ENCODE data around the gene F2R.
"Not testable (repeated sequence)": the region's sequence is repeated elsewhere in the genome, so short reads cannot be mapped to it uniquely, and the experiment has no call there.

The F2R gene

DNA sequence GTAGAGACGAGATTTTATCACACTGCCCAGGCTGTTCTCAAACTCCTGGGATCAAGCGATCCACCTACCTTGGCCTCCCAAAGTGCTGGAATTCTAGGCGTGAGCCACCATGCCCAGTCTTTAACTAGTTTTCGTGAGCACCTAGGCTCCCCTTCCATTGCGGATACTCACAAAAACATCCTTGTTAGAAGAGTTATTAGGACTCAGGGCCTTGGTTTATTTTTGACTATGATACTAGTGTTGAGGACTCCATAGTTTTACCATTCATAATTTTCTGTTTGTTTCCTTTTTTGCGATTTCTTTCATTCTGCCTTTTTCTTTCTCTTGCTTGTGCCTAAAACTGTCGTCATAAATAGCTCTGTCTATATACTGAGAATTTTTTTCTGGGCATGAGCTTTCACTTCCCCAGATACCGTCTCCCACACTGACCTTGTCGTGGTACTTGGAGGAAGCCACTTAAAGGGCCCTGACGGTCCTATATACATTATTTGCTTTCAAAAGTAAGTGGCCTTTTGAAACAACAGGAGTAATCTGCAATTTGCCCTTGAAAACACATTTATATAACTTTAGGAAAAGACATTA is 5.2 kb downstream of the F2R start:
- no peak for DNase-seq (ENCODE audit: low read depth)

DNA sequence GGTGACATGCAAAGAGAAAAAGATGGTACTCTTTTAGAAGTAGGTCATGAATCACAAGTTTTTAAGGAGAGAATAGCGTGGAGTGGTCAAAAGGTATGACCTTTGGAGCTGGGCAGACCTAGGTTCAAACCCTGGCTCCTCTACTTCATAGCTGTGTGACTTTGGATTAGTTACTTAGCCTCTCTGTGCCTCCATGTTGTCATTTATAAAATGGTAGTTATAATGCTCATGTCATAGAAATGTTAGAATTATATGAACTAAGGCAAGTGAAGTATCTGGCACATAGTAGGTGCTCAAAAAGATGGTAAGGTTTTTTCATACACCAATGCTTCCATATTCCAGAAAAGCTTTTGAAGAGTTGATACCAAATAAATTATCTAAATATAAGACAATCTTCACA is 7.3 kb downstream of the F2R start:
- DNase-seq (ENCODE audit: low read depth) = no peak

DNA sequence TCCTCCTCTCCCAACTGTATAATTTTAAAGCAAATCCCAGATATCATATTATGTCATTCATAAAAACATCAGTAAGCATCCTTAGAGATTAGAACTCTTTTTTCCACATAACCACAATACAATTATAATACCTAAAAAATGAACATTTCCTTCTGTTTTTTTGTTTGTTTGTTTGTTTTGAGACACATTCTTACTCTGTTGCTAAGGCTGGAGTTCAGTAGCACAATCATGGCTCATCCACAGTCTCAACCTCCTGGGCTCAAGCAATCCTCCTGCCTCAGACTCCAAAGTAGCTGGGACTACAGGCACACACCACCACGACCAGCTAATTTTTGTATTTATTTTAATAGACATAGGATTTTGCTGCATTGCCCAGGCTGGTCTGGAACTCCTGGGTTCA is 8.0 kb downstream of the F2R start:
- no peak for DNase-seq (ENCODE audit: low read depth)

DNA sequence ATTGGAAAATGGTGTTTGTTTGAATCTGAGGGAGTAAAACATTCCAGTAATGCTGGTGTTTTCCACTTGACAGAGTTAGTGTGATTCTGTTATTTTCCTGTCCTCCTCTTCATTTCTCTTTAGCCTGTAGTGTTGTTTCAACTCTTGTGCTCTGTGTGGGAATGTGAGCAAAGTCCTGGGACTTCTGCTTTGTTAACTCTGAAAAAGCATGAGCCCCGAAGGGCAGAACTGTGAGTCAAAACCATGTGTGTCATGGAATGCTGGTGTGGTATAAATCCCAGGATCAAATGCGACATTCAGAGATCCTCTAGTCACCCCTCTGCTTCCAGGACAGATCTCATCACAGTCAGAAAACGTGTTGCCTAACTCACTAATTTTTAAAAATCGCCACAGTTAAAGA is 8.9 kb downstream of the F2R start:
- no peak for DNase-seq (ENCODE audit: low read depth)

DNA sequence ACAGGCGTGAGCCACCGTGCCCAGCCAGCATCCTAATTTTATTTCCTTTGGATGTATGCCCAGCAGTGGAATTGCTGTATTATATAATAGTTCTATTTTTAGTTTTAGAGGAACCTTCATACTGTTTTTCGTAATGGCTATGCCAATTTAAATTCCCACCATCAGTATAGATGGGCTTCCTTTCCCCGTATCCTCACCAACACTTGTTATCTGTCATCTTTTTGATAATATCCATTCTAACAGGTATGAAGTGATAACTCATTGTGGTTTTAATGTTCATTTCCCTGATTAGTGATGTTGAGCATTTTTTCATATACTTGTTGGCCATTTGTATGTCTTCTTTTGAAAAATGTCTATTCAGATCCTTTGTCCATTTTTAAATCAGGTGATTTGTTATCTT is 13.0 kb downstream of the F2R start:
- DNase-seq (ENCODE audit: low read depth) = no peak

DNA sequence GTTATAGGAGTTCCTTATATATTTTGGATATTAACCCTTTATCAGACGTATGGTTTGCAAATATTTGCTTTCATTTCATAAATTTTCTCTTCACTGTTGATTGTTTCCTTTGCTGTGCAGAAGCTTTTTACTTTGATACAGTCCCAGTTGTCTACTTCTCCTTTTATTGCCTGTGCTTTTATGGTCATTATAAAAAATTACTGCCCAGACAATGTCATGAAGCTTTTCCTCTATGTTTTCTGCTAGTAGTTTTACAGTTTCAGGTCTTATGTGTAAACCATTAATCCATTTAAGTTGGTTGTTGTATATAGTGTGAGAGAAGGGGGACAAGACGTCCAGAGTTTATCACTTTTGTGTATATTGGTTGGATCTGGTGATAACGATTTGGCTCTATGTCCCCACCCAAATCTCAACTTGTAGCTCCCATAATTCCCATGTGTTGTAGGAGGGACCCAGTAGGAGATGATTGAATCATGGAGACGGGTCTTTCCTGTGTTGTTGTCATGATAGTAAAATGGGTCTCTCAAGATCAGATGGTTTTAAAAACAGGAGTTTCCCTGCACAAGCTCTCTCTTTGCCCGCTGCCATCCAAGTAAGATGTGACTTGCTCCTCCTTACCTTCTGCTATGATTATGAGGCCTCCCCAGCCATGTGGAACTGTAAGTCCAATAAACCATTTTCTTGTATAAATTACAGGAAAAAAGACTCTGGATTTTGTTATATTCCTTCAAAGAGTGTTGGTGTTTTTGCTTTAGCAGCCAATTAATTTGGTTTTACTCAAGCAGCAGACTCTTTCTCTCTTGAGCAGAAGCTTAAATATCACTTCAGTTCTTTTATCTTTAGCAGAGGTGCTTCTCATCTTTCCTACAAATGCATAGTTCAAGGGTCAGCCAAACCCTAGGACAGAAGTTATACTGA is 13.7 kb downstream of the F2R start:
- DNase-seq (ENCODE audit: low read depth) = no peak

DNA sequence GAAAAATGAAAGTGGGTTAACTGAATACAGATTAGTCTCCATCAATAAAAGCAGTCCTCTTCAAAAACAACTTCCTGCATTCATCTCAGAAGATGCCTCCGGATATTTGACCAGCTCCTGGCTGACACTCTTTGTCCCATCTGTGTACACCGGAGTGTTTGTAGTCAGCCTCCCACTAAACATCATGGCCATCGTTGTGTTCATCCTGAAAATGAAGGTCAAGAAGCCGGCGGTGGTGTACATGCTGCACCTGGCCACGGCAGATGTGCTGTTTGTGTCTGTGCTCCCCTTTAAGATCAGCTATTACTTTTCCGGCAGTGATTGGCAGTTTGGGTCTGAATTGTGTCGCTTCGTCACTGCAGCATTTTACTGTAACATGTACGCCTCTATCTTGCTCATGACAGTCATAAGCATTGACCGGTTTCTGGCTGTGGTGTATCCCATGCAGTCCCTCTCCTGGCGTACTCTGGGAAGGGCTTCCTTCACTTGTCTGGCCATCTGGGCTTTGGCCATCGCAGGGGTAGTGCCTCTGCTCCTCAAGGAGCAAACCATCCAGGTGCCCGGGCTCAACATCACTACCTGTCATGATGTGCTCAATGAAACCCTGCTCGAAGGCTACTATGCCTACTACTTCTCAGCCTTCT is 16.6 kb downstream of the F2R start:
- no peak for DNase-seq (ENCODE audit: low read depth)

DNA sequence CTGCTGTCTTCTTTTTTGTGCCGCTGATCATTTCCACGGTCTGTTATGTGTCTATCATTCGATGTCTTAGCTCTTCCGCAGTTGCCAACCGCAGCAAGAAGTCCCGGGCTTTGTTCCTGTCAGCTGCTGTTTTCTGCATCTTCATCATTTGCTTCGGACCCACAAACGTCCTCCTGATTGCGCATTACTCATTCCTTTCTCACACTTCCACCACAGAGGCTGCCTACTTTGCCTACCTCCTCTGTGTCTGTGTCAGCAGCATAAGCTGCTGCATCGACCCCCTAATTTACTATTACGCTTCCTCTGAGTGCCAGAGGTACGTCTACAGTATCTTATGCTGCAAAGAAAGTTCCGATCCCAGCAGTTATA is 17.1 kb downstream of the F2R start:
- no peak for DNase-seq (ENCODE audit: low read depth)

DNA sequence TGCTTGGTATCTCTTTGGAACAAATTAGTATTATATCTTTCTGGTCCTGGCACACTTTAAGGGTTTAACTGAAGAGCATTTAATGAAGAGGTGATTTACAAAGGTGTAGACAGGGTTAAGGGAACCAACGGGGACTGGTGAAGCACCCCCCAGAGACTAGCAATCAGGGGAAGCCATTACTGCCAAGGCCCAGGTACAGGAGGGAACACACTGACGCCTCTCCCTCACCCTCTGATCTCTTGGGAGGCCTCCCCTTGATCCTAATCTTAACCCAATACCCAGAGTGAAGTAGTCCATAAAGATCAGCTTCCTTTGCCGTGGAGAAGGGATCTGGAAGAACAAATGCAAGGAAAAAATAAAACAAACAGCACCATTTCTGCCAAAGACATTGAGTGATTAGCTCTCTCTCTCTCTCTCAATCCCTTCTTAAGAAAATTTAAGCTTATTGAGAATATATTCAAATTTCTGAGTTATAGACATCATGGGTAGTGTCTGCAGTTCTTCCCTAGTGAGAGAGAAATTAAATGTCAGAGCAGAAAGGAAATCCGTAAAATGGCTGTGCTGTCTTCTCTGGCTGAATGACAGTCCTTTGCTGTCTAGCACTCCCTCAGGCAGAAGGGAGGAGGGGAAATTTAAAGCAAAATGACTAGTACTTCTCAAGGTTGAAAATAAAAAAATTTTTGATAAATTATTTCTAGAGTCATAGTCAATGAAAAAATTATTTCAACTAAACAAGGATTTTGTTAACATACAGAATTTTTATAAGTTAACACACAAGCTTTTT is 20.0 kb downstream of the F2R start:
- DNase-seq (ENCODE audit: low read depth) = no peak

DNA sequence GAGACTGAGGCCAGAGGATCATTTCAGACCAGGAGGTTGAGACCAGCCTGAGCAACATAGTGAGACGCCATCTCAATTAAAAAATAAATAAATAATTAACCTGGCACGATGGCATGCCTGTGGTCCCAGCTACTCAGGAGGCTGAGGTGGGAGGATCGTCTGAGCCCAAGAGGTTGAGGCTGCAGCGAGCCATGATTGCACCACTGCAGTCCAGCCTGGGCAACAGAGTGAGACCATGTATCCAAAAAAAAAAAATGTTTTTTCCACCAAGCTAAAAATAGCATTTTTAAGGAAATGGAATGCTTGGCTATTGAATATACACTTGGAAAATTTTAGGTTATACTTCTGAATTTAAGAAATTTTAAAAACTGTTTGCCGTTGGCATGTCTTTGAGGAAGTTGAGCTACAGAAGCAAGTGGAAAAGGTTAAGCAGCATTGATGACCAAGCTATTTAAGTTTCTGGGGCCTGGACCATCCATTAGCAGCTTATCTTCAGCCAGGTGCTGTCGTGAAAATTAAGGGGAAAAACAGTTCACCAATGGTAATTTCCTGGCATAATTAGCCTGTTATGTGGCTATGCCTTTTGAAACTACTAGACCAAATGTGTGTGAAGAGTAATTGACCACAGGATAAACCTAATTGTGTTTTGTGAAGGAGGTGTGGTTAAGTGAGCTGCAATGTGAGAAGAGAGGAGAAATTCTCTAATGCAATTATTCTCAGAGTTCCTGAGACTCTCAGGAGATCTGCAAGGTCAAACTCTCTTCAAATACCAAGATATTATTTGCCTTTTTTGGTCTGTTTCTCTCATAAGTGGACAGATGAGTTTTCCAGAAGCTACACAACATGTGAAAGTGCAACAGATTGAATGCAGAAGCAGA is 21.0 kb downstream of the F2R start:
- DNase-seq (ENCODE audit: low read depth) = no peak

DNA sequence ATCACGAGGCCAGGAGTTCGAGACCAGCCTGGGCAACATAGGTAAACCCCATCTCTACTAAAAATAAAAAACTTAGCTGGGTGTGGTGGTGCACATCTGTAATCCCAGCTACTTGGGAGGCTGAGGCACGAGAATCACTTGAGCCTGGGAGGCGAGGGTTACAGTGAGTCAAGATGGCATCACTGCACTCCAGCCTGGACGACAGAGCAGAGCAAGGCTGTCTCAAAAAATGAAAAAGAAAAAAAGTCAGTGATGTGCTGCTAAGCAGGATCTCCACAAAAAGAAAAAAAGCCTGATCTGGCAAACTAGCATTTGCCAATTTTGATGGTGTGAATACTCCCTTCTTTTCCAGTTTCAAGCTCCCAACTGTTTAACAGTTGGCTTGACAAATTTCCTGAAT is 21.9 kb downstream of the F2R start:
- DNase-seq (ENCODE audit: low read depth) = no peak

DNA sequence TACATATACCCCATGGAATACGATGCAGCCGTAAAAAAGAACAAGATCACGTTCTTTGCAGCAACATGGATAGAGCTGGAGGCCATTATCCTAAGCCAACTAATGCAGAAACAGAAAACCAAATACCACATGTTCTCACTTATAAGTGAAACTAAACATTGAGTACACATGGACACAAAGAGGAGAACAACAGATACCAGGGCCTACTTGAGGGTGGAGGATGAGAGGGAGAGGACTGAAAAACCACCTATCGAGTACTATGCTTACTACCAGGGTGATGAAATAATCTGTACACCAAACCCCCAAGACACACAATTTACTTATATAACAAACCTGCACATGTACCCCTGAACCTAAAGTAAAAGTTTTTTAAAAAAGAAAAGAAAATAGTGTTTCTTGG is 25.6 kb downstream of the F2R start:
- not testable (repeated sequence) for DNase-seq (ENCODE audit: low read depth)

DNA sequence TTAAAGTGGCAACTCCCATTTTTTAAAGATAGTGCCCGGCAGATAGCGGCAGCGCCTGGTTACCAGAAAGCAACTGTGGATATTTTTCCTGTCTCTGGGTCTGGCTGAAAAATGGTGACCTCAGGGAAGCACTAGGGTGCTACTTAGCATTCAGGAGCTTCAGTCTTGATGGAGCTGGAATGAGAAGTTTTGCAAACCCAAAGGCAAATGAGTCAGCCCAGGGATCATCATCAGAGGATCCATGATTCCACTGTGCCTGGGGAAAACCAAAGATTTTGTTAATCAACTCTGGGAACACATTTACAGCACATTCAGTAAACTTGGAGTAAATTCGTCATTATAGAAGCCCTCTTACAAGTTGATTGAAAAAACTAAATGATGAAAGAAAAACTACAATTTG is 26.7 kb downstream of the F2R start:
- DNase-seq (ENCODE audit: low read depth) = no peak

DNA sequence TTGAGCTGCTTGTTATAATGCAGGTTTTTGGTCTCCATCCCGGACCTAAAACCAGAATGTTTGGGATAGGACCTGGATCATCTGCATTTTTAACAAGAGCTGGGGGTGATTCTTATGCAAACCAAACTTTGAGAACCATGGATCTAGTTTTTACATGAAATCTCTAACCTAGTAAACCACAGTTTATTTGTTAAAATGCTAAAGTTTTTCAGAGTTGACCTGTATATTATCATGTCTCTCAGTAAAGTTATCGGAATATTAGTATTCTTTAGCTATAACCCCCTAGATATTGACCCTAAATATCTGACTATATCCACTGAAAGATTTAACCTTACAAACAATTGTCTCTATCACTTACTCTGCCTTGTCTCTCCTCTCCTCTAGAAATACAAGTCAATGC is 28.7 kb downstream of the F2R start:
- DNase-seq (ENCODE audit: low read depth) = no peak

DNA sequence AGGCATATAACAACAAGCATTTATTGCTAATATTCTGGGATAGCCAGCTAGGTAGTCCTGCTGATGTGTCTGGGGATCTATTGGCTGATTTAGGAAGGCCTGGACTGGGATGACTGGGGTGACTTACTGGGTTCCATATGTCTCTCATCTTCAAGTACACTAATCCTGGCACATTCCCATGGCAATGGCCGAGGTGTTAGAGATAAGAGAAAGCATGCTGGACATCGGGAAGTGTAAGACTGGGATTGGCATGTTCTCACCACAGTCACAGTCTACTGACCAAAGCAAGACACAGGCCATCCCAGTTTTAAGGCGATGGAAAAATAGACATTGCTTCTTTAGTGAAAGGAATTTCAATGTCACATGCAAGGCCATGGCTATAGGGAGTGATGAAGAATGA is 29.7 kb downstream of the F2R start:
- DNase-seq (ENCODE audit: low read depth) = no peak

DNA sequence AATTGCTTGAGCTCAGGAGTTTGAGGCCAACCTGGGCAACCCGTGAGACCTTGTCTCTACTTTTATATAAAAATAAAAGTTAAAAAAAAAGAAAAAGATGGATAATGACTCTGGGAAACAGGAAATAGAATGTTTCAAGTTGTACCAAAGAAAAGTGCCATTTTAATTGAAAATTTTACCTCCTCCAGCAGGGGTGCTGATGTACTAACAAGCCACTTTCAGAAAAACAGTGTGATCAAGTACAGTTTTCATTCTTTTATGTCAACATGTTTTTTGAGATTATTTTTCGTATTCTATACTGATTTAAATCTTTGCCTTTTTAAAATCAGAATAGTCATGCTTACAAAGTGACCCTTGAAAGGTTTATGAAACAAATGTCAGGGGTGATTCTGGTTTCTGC is 30.8 kb downstream of the F2R start:
- no peak for DNase-seq (ENCODE audit: low read depth)

DNA sequence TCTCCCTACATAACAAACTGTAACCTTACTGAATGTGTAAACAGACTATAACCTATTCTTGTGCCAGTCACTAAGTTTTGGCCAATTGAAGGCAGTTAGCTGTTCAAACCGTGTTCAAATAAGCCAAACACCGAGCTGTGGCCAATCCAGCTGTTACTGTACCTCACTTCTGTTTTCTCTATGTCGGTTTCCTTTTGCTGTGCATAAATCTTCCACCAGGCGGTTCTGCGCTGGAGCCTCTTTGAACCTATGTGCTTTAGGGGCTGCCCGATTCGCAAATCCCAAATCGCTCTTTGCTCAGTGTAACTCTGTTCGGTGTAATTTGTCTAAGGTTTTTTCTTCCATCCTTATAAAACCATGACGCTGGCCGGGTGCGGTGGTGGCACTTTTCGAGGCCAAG is 31.8 kb downstream of the F2R start:
- no peak for DNase-seq (ENCODE audit: low read depth)

DNA sequence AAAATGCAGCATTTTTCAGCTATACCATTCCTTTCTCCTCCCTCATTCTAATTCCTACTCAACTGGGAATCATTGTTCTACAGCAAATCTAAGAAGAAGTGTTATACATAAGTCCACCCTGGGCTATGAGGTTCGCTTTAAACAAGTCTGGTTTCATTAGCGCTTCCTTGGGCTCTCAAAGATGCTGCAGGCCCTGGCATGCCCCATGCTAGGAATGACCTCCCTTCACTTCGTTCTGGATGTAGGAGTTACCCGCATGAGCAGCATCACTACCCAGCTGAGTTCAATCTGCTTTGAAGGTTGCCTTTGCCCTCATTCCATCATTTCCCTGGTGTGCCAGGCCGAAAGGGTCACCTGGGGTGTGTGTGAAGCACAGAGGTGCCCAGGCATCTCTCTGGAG is 35.4 kb downstream of the F2R start:
- DNase-seq (ENCODE audit: low read depth) = no peak

DNA sequence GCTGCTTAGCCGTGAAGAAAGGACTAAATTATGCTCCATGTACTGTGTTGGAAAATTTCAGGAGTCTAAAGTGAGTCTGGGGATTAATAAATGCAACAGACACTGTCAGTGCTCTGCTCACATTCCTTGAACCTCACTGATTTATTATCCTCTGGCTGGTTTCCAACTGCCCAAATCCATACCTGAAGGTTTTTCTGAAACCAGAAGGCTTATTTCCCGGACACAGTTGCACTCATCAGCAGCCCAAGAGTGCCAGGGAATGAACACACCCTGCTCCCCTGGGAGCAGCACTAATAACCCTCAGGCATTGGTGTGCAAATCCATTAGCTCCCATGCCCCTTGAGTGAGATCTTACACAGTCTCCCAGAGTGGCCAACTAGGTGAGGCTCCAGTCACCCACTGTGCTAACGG is 38.7 kb downstream of the F2R start:
- no peak for DNase-seq (ENCODE audit: low read depth)

DNA sequence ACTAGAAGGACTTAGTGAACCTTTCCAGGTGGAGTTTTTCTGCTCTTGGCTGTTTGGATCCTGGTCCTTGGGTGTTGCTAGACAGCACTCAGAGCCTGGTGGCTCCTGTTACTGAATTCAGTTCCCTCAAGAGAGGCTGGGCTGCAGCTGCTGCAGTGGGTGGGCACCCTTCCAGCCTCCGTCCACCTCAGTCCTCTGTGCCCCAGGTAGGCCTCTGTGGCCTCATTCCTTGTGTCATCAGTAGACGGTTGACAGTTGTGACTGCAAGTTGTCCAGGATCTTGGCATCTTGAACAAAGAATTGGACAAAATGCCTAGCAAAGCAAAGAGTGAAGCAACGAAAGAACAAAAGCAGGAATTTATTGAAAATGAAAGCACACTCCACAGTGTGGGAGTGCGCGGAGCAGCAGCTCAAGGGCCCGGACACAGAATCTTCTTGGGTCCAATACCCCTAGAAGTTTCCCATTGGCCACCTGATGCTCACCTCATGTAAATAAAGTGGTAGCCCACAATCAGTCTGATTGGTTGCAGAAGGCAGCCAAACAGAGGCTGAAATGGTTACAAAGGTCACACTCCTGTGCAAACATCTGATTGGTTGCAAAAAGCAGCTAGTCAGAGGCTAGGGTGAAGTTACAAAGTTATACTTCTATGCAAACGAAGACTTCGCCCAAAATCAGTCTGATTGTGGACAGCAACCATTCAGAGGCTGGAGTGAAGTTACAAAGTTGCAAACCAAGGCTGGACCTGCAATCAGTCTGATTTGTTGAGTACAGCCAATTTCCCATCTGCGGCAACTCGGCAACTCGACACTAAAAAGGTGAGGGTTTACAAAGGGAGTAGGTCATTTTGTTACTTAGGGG is 40.1 kb downstream of the F2R start:
- DNase-seq (ENCODE audit: low read depth) = no peak

DNA sequence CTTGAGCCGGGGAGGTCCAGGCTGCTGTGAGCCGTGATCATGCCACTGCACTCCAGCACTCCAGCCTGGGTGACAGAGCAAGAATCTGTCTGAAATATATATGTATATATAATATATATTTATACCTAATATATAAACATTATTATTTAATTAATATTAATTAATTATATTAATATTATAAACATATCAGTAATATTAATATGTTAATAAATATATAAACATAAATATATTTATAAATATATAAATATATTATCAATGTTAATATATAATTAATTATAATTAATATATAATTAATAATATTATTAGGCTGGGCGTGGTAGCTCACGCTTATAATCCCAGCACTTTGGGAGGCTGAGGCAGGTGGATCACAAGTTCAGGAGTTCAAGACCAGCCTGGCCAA is 41.1 kb downstream of the F2R start:
- no peak for DNase-seq (ENCODE audit: low read depth)
